Muscle layer of duodenum (tissue), 2 donors: ENCODE results near the gene ZNF805.
"Not testable (repeated sequence)": the region's sequence is repeated elsewhere in the genome, so short reads cannot be mapped to it uniquely, and the experiment has no call there.

Experiments
- H3K27ac ChIP-seq: one replicate; pipeline ENCODE4 v1.7.0; 2013; ENCODE audit warnings: mild to moderate bottlenecking, low read length
- H3K27me3 ChIP-seq: one replicate; pipeline ENCODE4 v1.7.0; 2013; ENCODE audit warnings: low read depth, mild to moderate bottlenecking, control low read depth, low read length
- H3K36me3 ChIP-seq, 2 donors: one replicate each; pipeline ENCODE4 v1.7.0; 2013; ENCODE audit warnings: low read length in 2 of 2, control low read depth in 1 of 2, mild to moderate bottlenecking in 1 of 2; ENCODE audit not compliant: insufficient read depth in 2 of 2, control insufficient read depth in 1 of 2
- H3K4me1 ChIP-seq, 2 donors: one replicate each; pipeline ENCODE4 v1.7.0; 2013; ENCODE audit warnings: low read length in 2 of 2, mild to moderate bottlenecking in 2 of 2, control low read depth in 1 of 2, moderate library complexity in 1 of 2; ENCODE audit not compliant: insufficient read depth in 2 of 2, control insufficient read depth in 1 of 2
- H3K4me3 ChIP-seq, 2 donors: one replicate each; pipeline ENCODE4 v1.7.0; 2013; ENCODE audit warnings: low read length in 2 of 2, low read depth in 1 of 2, mild to moderate bottlenecking in 1 of 2
- H3K9me3 ChIP-seq, 2 donors: one replicate each; pipeline ENCODE4 v1.7.0; 2013; ENCODE audit warnings: low read length in 2 of 2, control low read depth in 1 of 2, mild to moderate bottlenecking in 1 of 2; ENCODE audit not compliant: control insufficient read depth in 1 of 2
- donor health status: healthy.

The ZNF805 gene

GRCh38 chr19:57240311-57241090, at the start of gene ZNF805:
Gene ZNF805 (plus strand): TSS chr19:57240632. CDS start chr19:57240892, 260 bp downstream.
- peaks cover 10 to 22% of the 10 kb centered on the region in 2 donors for H3K36me3 ChIP-seq
- peaks cover 14 to 20% of the 10 kb centered on the region in 2 donors for H3K4me1 ChIP-seq
- H3K4me3 ChIP-seq = peak within 1 kb of the TSS; percentile 86 to 99
- peak within 1 kb of the TSS; percentile 95 for H3K27ac ChIP-seq
- H3K27me3 ChIP-seq = no peaks in the 10 kb centered on the region
- no peaks in the 10 kb centered on the region for H3K9me3 ChIP-seq

- Histone ChIP-seq H3K4me1 (peaks cover 8 to 20% of the 10 kb centered on the region in 2 donors), H3K4me3 (peak within 1 kb of the TSS; percentile 97 to 99), H3K9me3 (no peaks in the 10 kb centered on the region), H3K27ac (peak within 1 kb of the TSS; percentile 78), H3K27me3 (no peaks in the 10 kb centered on the region), H3K36me3 (peaks cover 28 to 34% of the 10 kb centered on the region in 2 donors)
These were observed 49.0 kb upstream of the ZNF805 start, which contains the start of gene ZNF264 for GRCh38 chr19:57191141-57192076. Gene ZNF264 (plus strand): TSS chr19:57191500. CDS start chr19:57191914, 414 bp downstream.

GRCh38 chr19:57192077-57192420, 48.4 kb upstream of the ZNF805 start:
- Histone ChIP-seq H3K9me3 (no peaks in the 10 kb centered on the region), H3K27ac (peak overlapping the region; percentile 78), H3K27me3 (no peaks in the 10 kb centered on the region), H3K4me1 (peaks cover 8 to 20% of the 10 kb centered on the region in 2 donors), H3K36me3 (peaks cover 28 to 40% of the 10 kb centered on the region in 2 donors), H3K4me3 (peak overlapping the region; percentile 97 to 99)

- no peaks in the 10 kb centered on the region for H3K9me3 ChIP-seq
- peaks cover 28 to 49% of the 10 kb centered on the region in 2 donors for H3K36me3 ChIP-seq
- H3K27ac ChIP-seq = no peak overlapping the region
- peaks cover 8 to 20% of the 10 kb centered on the region in 2 donors for H3K4me1 ChIP-seq
- peak overlapping the region; percentile 97 to 99 for H3K4me3 ChIP-seq
- H3K27me3 ChIP-seq = no peaks in the 10 kb centered on the region
These were observed 47.4 kb upstream of the ZNF805 start for GRCh38 chr19:57192993-57193392.

GRCh38 chr19:57197874-57198273, 42.6 kb upstream of the ZNF805 start:
- peaks cover 31 to 82% of the 10 kb centered on the region in 2 donors for H3K36me3 ChIP-seq
- H3K4me1 ChIP-seq, H3K27me3 ChIP-seq, H3K4me3 ChIP-seq, H3K9me3 ChIP-seq, H3K27ac ChIP-seq: not testable (repeated sequence)

GRCh38 chr19:57202160-57202559, 38.3 kb upstream of the ZNF805 start:
- no peaks in the 10 kb centered on the region for H3K4me1 ChIP-seq
- peaks cover 0 to 5% of the 10 kb centered on the region in 2 donors for H3K9me3 ChIP-seq
- H3K36me3 ChIP-seq = peaks cover 19 to 76% of the 10 kb centered on the region in 2 donors
- no peaks in the 10 kb centered on the region for H3K27me3 ChIP-seq
- H3K4me3 ChIP-seq = peak overlapping the region in 1 of 2 donors; percentile 33
- H3K27ac ChIP-seq = no peak overlapping the region

- Histone ChIP-seq H3K27me3 (no peaks in the 10 kb centered on the region), H3K4me3 (peak overlapping the region in 1 of 2 donors; percentile 40), H3K9me3 (peaks cover 3 to 40% of the 10 kb centered on the region in 2 donors), H3K4me1 (no peaks in the 10 kb centered on the region), H3K36me3 (peaks cover 40 to 81% of the 10 kb centered on the region in 2 donors), H3K27ac (no peak overlapping the region)
These were observed 30.1 kb upstream of the ZNF805 start for GRCh38 chr19:57210381-57210780.

GRCh38 chr19:57212109-57212508, 28.3 kb upstream of the ZNF805 start:
- no peaks in the 10 kb centered on the region for H3K4me1 ChIP-seq
- H3K4me3 ChIP-seq = peak overlapping the region in 1 of 2 donors; percentile 40
- H3K27me3 ChIP-seq = no peaks in the 10 kb centered on the region
- no peak overlapping the region for H3K27ac ChIP-seq
- H3K9me3 ChIP-seq = peaks cover 3 to 38% of the 10 kb centered on the region in 2 donors
- peaks cover 34 to 77% of the 10 kb centered on the region in 2 donors for H3K36me3 ChIP-seq

- no peaks in the 10 kb centered on the region for H3K36me3 ChIP-seq
- H3K27me3 ChIP-seq = no peaks in the 10 kb centered on the region
- no peak overlapping the region for H3K27ac ChIP-seq
- H3K4me1 ChIP-seq = no peaks in the 10 kb centered on the region
- H3K4me3 ChIP-seq = no peak overlapping the region
- no peaks in the 10 kb centered on the region for H3K9me3 ChIP-seq
These were observed 12.9 kb upstream of the ZNF805 start for GRCh38 chr19:57227502-57227901.

GRCh38 chr19:57231686-57232085, 8.7 kb upstream of the ZNF805 start:
- H3K9me3 ChIP-seq = no peaks in the 10 kb centered on the region
- no peaks in the 10 kb centered on the region for H3K36me3 ChIP-seq
- H3K4me1 ChIP-seq = no peaks in the 10 kb centered on the region
- H3K27ac ChIP-seq = no peak overlapping the region
- no peaks in the 10 kb centered on the region for H3K27me3 ChIP-seq
- H3K4me3 ChIP-seq = peak overlapping the region in 1 of 2 donors; percentile 54

GRCh38 chr19:57233207-57233606, 7.2 kb upstream of the ZNF805 start:
- H3K9me3 ChIP-seq = no peaks in the 10 kb centered on the region
- H3K4me3 ChIP-seq = no peak overlapping the region
- H3K27ac ChIP-seq = no peak overlapping the region
- no peaks in the 10 kb centered on the region for H3K36me3 ChIP-seq
- H3K27me3 ChIP-seq = no peaks in the 10 kb centered on the region
- no peaks in the 10 kb centered on the region for H3K4me1 ChIP-seq
